ENCODE data around the gene DDIT4. TPM values are rescaled to one million over a fixed set of nuclear protein-coding genes. Genes with fewer than 3 reads are reported as not detected.
"Not testable (repeated sequence)": the region's sequence is repeated elsewhere in the genome, so short reads cannot be mapped to it uniquely, and the experiment has no call there.

The DDIT4 gene
- total RNA-seq, 2 experiments from 2014 or later, result 166 to 189 TPM

- no peaks in the 10 kb centered on the region for H3K9me3 Mint-ChIP-seq
- ChIA-PET CTCF (interaction anchor here (2.3 kb wide), 1 partner anchor 8 kb away, joined by 6 read pairs; no protein-coding TSS in a partner anchor), POLR2A (no interaction called here)
- H3K4me3 Mint-ChIP-seq, result no peak overlapping the region
- no peak overlapping the region for H3K27ac Mint-ChIP-seq
- no peak for DNase-seq
- H3K36me3 Mint-ChIP-seq (ENCODE audit: low read depth), result peaks cover 33% of the 10 kb centered on the region
- peaks cover 38% of the 10 kb centered on the region for H3K4me1 Mint-ChIP-seq
- H3K27me3 Mint-ChIP-seq, result no peaks in the 10 kb centered on the region
These were observed 34.3 kb upstream of the DDIT4 start for GRCh38 chr10:72239409-72239808.

GRCh38 chr10:72240371-72240770 is 33.4 kb upstream of the DDIT4 start:
- Mint-ChIP-seq H3K9me3 (no peaks in the 10 kb centered on the region), H3K4me1 (peaks cover 47% of the 10 kb centered on the region), H3K27ac (no peak overlapping the region), H3K36me3 (ENCODE audit: low read depth) (peaks cover 30% of the 10 kb centered on the region), H3K27me3 (no peaks in the 10 kb centered on the region), H3K4me3 (no peak overlapping the region)
- POLR2A ChIA-PET, result no interaction called here
- CTCF ChIA-PET, result interaction anchor here (0.6 to 1.3 kb wide), 6 partner anchors 13 to 905 kb away, joined by 3 to 4 read pairs (median 3); no protein-coding TSS in a partner anchor
- DNase-seq, result no peak

- Mint-ChIP-seq H3K36me3 (ENCODE audit: low read depth) (peaks cover 19% of the 10 kb centered on the region), H3K9me3 (no peaks in the 10 kb centered on the region), H3K27me3 (no peaks in the 10 kb centered on the region), H3K4me3 (no peak overlapping the region), H3K27ac (peak overlapping the region; percentile 9), H3K4me1 (peaks cover 56% of the 10 kb centered on the region)
- POLR2A ChIA-PET, result interaction anchor here (0.5 to 0.6 kb wide), 2 partner anchors 23 to 24 kb away, joined by 3 read pairs; no protein-coding TSS in a partner anchor
- CTCF ChIA-PET, result interaction anchor here (0.6 to 1.5 kb wide), 5 partner anchors 12 to 168 kb away, joined by 3 to 4 read pairs (median 3); no protein-coding TSS in a partner anchor
- DNase-seq, result no peak
These were observed 32.0 kb upstream of the DDIT4 start for GRCh38 chr10:72241691-72242252.

GRCh38 chr10:72242675-72243074 is 31.0 kb upstream of the DDIT4 start:
- Mint-ChIP-seq H3K9me3 (no peaks in the 10 kb centered on the region), H3K27me3 (no peaks in the 10 kb centered on the region), H3K27ac (peak overlapping the region; percentile 64), H3K4me1 (peaks cover 65% of the 10 kb centered on the region), H3K36me3 (ENCODE audit: low read depth) (peaks cover 14% of the 10 kb centered on the region), H3K4me3 (no peak overlapping the region)
- no peak for DNase-seq
- ChIA-PET CTCF (interaction anchor here (0.6 to 1.5 kb wide), 2 partner anchors 89 to 117 kb away, joined by 3 to 4 read pairs; no protein-coding TSS in a partner anchor), POLR2A (no interaction called here)

GRCh38 chr10:72243822-72244437 is 29.8 kb upstream of the DDIT4 start:
- ChIA-PET CTCF (no interaction called here), POLR2A (no interaction called here)
- peak overlapping the region; percentile 67 for H3K27ac Mint-ChIP-seq
- no peaks in the 10 kb centered on the region for H3K27me3 Mint-ChIP-seq
- peaks cover 78% of the 10 kb centered on the region for H3K4me1 Mint-ChIP-seq
- no peaks in the 10 kb centered on the region for H3K9me3 Mint-ChIP-seq
- H3K4me3 Mint-ChIP-seq, result no peak overlapping the region
- peaks cover 13% of the 10 kb centered on the region for H3K36me3 Mint-ChIP-seq (ENCODE audit: low read depth)
- DNase-seq, result no peak

- Mint-ChIP-seq H3K36me3 (ENCODE audit: low read depth) (peaks cover 11% of the 10 kb centered on the region), H3K9me3 (no peaks in the 10 kb centered on the region), H3K27me3 (no peaks in the 10 kb centered on the region), H3K4me3 (no peak overlapping the region), H3K27ac (peak overlapping the region; percentile 67), H3K4me1 (peaks cover 78% of the 10 kb centered on the region)
- no peak for DNase-seq
- CTCF ChIA-PET, result no interaction called here
- POLR2A ChIA-PET, result no interaction called here
These were observed 29.1 kb upstream of the DDIT4 start for GRCh38 chr10:72244573-72245038.

GRCh38 chr10:72245949-72246525 is 27.7 kb upstream of the DDIT4 start:
- CTCF ChIA-PET, result interaction anchor here (0.6 to 3.6 kb wide), 6 partner anchors 10 to 88 kb away, joined by 3 to 28 read pairs (median 4); no protein-coding TSS in a partner anchor
- no peak for DNase-seq
- peak overlapping the region; percentile 82 for H3K27ac Mint-ChIP-seq
- H3K9me3 Mint-ChIP-seq, result no peaks in the 10 kb centered on the region
- H3K4me1 Mint-ChIP-seq, result peaks cover 86% of the 10 kb centered on the region
- POLR2A ChIA-PET, result no interaction called here
- H3K4me3 Mint-ChIP-seq, result no peak overlapping the region
- peaks cover 9% of the 10 kb centered on the region for H3K36me3 Mint-ChIP-seq (ENCODE audit: low read depth)
- H3K27me3 Mint-ChIP-seq, result no peaks in the 10 kb centered on the region

- Mint-ChIP-seq H3K4me1 (peaks cover 83% of the 10 kb centered on the region), H3K27ac (peak overlapping the region; percentile 93), H3K27me3 (no peaks in the 10 kb centered on the region), H3K9me3 (no peaks in the 10 kb centered on the region), H3K36me3 (ENCODE audit: low read depth) (peaks cover 3% of the 10 kb centered on the region), H3K4me3 (peak overlapping the region; percentile 72)
- POLR2A ChIA-PET, result interaction anchor here (0.6 to 1.6 kb wide), 6 partner anchors 10 to 85 kb away, joined by 3 to 12 read pairs (median 5); no protein-coding TSS in a partner anchor
- CTCF ChIA-PET, result interaction anchor here (0.6 to 3.6 kb wide), 7 partner anchors 9 to 200 kb away, joined by 3 to 28 read pairs (median 5); no protein-coding TSS in a partner anchor
- DNase-seq, result peak; percentile 87
These were observed 25.1 kb upstream of the DDIT4 start for GRCh38 chr10:72248468-72249151.

GRCh38 chr10:72249176-72249862 is 24.4 kb upstream of the DDIT4 start:
- not testable (repeated sequence) for H3K27me3 Mint-ChIP-seq; H3K9me3 Mint-ChIP-seq; H3K36me3 Mint-ChIP-seq (ENCODE audit: low read depth); DNase-seq
- ChIA-PET CTCF (interaction anchor here (0.6 to 1.4 kb wide), 2 partner anchors 20 to 294 kb away, joined by 3 to 4 read pairs; no protein-coding TSS in a partner anchor), POLR2A (interaction anchor here (0.7 kb wide), 1 partner anchor 398 kb away, joined by 3 read pairs; the partner anchor contains the start of gene PSAP)
- H3K4me3 Mint-ChIP-seq, result peak overlapping the region; percentile 72
- peak overlapping the region; percentile 93 for H3K27ac Mint-ChIP-seq
- peaks cover 82% of the 10 kb centered on the region for H3K4me1 Mint-ChIP-seq

- Mint-ChIP-seq H3K27ac (peak overlapping the region; percentile 62), H3K4me1 (peaks cover 82% of the 10 kb centered on the region), H3K27me3 (no peaks in the 10 kb centered on the region), H3K9me3 (no peaks in the 10 kb centered on the region), H3K36me3 (ENCODE audit: low read depth) (peaks cover 3% of the 10 kb centered on the region), H3K4me3 (peak overlapping the region; percentile 14)
- DNase-seq, result no peak
- ChIA-PET POLR2A (interaction anchor here (0.6 kb wide), 1 partner anchor 12 kb away, joined by 3 read pairs; no protein-coding TSS in a partner anchor), CTCF (no interaction called here)
These were observed 23.1 kb upstream of the DDIT4 start for GRCh38 chr10:72250666-72251065.

- no peak for DNase-seq
- no peaks in the 10 kb centered on the region for H3K27me3 Mint-ChIP-seq
- H3K9me3 Mint-ChIP-seq, result no peaks in the 10 kb centered on the region
- H3K27ac Mint-ChIP-seq, result peak overlapping the region; percentile 36
- ChIA-PET POLR2A (no interaction called here), CTCF (interaction anchor here (1.0 to 1.5 kb wide), 3 partner anchors 12 to 33 kb away, joined by 3 to 4 read pairs (median 3); no protein-coding TSS in a partner anchor)
- no peak overlapping the region for H3K4me3 Mint-ChIP-seq
- peaks cover 81% of the 10 kb centered on the region for H3K4me1 Mint-ChIP-seq
- peaks cover 3% of the 10 kb centered on the region for H3K36me3 Mint-ChIP-seq (ENCODE audit: low read depth)
These were observed 22.1 kb upstream of the DDIT4 start for GRCh38 chr10:72251635-72252034.

- Mint-ChIP-seq H3K4me1 (peaks cover 78% of the 10 kb centered on the region), H3K36me3 (ENCODE audit: low read depth) (peaks cover under 1% of the 10 kb centered on the region), H3K27me3 (no peaks in the 10 kb centered on the region), H3K27ac (no peak overlapping the region), H3K9me3 (no peaks in the 10 kb centered on the region), H3K4me3 (no peak overlapping the region)
- CTCF ChIA-PET, result interaction anchor here (0.6 to 2.4 kb wide), 8 partner anchors 11 to 90 kb away, joined by 3 to 12 read pairs (median 4); partner anchors contain the start of gene DDIT4
- POLR2A ChIA-PET, result no interaction called here
- no peak for DNase-seq
These were observed 20.8 kb upstream of the DDIT4 start for GRCh38 chr10:72252972-72253371.
